ENCODE results near the gene ZFR.
A peak's percentile ranks its signal among the peaks of the same experiment; 100 is the strongest.
"Not testable (repeated sequence)": the region's sequence is repeated elsewhere in the genome, so short reads cannot be mapped to it uniquely, and the experiment has no call there.

The ZFR gene

DNA sequence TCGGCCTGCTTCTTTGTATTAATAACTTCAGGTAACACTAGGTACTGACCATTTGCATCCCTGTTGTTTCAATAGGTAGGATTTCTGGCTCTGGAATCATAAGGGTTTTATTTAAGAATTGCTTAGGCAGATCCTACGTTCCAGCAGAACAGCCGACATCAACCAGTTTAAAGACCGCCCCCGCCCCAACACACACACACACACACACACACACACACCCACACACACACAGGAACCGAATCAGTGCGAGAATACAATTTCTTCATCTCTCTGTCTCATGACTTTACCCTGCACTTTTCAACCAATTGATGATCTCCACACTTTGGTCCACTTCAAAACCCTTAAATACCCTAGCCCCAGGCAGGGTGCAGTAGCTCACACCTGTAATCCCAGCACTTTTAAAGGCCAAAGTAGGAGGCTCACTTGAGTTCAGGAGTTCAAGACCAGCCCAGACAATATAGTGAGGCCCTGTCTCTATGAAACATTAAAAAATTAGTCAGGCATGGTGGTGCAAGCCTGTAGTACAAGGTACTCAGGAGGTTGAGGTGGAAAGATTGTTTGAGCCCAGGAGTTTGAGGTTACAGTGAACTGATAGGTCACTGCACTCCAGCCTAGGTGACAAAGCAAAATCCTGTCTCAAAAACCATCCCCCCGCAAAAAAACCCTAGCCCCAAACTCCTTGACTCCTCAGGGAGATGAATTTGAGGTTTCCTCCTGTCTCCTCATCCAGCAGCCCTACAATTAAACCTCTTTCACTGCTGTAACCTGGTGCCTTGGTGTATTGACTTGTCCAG, 129.1 kb downstream of the ZFR start:
- DNase-seq = no peak

DNA sequence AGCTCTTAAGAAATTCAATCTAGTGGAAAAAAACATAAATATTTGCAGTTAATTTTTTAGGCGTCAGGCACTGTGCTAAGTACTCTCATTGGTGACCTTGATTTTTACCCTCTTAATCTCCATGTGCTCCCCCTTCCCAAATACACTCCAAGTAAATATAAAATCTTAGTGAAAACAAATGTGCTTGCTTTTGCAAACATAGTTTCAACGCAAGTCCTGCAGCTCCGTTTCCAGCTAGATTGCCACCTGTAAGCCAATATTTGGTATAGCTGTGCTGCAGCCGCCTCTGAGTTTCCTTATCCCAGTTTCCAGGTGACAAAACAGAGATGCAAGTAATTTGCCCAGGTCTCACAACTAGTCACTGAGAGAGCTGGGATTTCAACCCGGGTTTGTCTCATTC, 129.9 kb downstream of the ZFR start:
- no peak for DNase-seq

DNA sequence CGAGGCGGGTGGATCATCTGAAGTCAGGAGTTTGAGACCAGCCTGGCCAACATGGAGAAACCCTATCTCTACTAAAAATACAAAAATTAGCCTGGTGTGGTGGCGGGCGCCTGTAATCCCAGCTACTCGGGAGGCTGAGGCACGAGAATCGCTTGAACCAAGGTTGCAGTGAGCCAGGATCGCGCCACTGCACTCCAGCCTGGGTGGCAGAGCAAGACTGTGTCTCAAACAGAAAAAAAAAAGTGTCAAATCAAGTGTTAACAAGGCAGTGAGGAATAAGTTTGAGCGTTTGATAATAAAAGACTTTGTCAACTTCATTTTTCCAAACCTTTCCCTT, 130.4 kb downstream of the ZFR start:
- not testable (repeated sequence) for DNase-seq

DNA sequence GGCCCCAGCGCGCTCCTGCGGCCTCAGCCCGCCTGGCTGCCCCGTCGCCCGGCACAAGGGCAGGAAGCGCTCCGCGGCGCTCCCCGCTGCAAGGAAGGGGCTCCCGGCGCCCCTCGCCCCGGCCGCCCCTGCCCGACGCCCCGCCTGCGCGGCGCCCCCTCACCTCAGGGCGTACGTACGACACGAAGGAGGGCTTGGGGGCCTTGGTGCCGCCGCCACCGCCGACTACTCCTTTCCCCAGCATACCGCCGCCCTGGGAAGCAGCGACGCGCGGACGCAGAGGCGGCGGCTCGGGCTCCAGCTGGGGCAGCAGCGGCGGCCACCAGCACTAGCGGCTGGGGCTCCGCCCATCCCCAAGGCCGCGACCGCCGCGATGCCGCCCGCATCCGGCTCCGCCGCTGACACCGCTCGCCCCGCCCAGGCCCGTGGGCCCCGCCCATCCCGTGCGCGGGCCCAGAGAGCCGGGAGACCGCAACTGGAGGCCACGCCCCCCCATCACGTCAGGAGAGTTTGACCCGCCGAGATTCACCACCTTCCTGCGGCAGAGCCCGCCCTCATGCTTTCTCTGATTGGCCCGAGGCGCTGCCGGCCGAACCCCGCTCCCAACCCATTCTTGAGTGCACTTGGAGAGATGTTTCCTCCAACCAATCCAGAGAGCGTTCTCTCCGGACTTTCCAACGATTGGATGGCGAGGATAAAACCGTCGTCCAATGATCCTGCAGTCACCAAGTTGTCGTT, 131.8 kb downstream of the ZFR start, which contains the start of gene MTMR12:
TSS of gene MTMR12 (minus strand) at position 345 of the 738 bp plus-strand sequence. CDS start at position 244, 101 bp downstream.
- DNase-seq = peak; percentile 100

DNA sequence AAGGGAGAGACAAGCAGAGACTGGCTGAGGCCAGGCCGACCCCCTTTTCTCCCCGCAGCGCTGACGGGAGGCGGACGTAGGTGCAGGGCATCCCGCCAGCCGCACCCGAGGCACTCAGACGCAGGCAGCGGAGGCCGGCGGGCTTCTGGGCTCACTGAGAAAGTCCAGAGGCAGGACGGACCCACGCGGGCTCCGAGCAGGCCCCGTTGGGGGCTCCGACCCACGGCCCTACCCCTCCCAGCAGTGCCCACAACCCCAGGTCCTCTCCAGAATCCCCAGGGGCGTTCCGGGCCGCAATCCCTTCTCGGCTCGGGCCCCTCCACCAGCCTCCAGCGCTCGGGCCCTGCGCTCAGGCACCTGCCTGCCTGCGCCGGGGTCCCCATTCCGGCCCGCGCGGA, 132.3 kb downstream of the ZFR start:
- peak; percentile 34 for DNase-seq

DNA sequence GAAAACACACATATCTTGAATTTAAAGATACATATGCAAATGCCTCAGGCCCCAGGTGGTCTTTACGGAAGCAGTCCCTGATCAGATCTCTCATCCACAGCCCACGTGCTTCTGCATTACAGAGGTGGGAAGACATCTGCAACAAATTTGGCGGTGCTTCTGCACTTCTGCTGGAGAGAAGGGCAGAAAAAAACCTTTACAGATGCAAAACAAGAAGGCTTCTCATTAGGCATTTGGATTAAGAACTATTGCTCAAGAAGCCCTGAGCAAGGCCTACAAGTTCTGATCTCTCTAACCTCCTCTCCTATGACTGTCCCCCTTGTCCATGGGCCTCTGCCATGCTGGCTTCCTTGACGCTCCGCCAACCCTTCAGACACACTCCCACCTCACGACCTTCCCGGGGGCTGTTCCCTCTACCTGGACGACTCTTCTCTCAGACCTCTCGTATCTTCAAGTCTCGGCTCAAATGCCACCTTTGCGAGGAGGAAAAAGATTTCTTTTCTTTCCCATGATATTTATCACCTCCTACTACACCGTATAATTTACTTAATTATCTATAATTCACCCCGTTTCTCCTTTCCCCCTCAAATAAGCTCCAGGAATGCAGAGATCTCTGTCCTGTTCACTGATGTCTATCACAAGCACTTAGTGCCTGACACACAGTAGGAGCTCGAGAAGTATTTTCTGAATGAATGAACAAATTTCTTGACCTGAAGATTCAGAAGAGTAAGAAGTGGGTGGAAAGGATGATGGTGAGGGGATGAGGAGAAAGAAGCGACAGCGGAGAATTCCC, 132.9 kb downstream of the ZFR start:
- DNase-seq = no peak

DNA sequence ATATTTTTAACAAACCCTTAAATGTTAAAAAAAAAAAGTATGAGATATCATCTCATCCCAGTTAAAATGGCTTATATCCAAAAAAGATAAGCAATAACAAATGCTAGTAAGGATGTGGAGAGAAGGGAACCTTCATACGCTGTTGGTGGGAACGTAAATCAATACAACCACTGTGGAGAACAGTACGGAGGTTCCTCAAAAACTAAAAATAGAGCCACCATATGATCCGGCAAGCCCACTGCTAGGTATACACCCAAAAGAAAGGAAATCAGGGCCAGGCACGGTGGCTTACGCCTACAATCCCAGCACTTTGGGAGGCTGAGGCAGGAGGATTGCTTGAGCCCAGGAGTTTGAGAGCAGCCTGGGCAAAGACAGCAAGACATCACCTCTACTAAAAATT, 134.8 kb downstream of the ZFR start:
- DNase-seq = no peak

DNA sequence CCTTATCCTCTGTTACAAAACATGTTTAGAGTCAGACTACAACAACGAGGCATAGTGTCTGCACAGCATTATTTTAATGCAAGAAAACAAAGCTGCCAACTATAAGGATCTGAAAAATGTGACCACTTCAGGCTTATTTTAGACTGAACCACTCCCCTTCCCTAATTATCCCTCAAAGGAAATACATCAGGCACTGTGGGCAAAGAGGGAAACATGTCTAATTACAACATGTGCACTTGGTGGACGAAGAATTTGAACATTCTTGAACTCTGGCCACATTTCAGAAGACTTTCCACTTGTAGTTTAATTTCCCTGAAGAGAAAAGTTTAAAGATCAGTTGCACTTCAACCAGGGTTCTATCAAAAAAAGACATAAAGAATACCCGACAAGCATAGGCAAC, 135.6 kb downstream of the ZFR start:
- no peak for DNase-seq

DNA sequence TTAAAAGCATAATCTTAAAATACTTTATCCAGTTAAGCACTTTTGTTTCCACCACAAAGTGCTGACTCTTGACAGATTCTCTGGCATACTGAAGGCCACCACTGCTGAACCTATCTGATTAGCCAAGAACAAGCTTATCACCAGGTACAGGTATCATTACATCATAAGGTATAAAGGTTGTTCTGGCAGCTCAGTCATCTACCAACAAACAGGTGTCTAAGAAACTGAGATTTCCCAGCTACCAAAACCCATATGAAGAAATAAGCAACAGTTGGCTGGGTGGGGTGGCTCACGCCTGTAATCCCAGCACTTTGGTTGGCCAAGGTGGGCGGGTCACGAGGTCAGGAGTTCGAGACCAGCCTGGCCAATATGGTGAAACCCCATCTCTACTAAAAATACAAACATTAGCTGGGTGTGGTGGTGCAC, 136.8 kb downstream of the ZFR start:
- DNase-seq = no peak

DNA sequence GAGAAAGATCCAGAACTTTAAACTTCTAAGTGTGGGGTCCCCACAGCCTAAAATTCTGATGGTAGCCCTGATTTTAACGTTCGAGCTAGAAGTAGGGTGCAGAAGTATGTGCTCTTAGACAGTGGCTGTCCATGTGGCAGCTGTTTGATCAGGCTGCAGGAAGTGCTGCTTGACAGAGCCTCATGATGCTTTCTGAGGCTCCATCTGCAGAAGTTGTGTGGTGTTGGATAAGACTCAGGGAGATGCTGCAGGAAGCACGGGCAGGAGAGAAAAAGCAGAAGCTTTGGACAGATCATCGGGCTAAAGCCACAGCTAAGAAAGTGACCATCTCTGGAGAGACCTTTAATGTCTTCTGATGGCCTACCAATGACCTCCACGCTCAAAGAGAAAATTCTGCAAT, 139.9 kb downstream of the ZFR start:
- no peak for DNase-seq
